ENCODE data around the gene CLUH.

CLUH gene

GRCh38 chr17:2719861-2720260 is 8.3 kb upstream of the CLUH start:
- no peak for DNase-seq

- no peak for DNase-seq
These were observed 6.8 kb upstream of the CLUH start for GRCh38 chr17:2718150-2718938.

- DNase-seq: no peak
These were observed 5.1 kb upstream of the CLUH start for GRCh38 chr17:2716649-2717048.

GRCh38 chr17:2713881-2714280 is 2.3 kb upstream of the CLUH start:
- DNase-seq: peak in 1 of 2 experiments; percentile 22

GRCh38 chr17:2712300-2713043 is 908 bp upstream of the CLUH start:
- no peak for DNase-seq

GRCh38 chr17:2710803-2711607 is 559 bp downstream of the CLUH start:
- no peak for DNase-seq

GRCh38 chr17:2710071-2710802 is 1.3 kb downstream of the CLUH start:
- DNase-seq: no peak

- no peak for DNase-seq
These were observed 2.3 kb downstream of the CLUH start for GRCh38 chr17:2709183-2709661.

GRCh38 chr17:2708585-2709182 is 2.9 kb downstream of the CLUH start:
- DNase-seq: no peak

- DNase-seq: no peak
These were observed 3.6 kb downstream of the CLUH start for GRCh38 chr17:2707721-2708584.

- no peak for DNase-seq
These were observed 4.6 kb downstream of the CLUH start for GRCh38 chr17:2706911-2707510.

- no peak for DNase-seq
These were observed 5.4 kb downstream of the CLUH start for GRCh38 chr17:2705888-2706795.

- DNase-seq: no peak
These were observed 6.3 kb downstream of the CLUH start for GRCh38 chr17:2705263-2705662.

- DNase-seq: no peak
These were observed 6.7 kb downstream of the CLUH start for GRCh38 chr17:2704890-2705248.

- DNase-seq: no peak
These were observed 7.3 kb downstream of the CLUH start for GRCh38 chr17:2704031-2704889.

- DNase-seq: no peak
These were observed 8.0 kb downstream of the CLUH start for GRCh38 chr17:2703606-2704005.

- DNase-seq: no peak
These were observed 8.4 kb downstream of the CLUH start for GRCh38 chr17:2703181-2703580.

- no peak for DNase-seq
These were observed 9.4 kb downstream of the CLUH start for GRCh38 chr17:2701996-2702741.
